Endothelial cell (in vitro differentiated cells): ENCODE data around the gene FCRL5. TPM values are rescaled to one million over a fixed set of nuclear protein-coding genes. Genes with fewer than 3 reads are reported as not detected.

Experiments used
- DNase-seq: peaks from one replicate; pipeline ENCODE4 v3.0.0; 2021; ENCODE audit warnings: low spot score
- H3K27ac Mint-ChIP-seq: one replicate; pipeline ENCODE4 v1.8.0; 2021; ENCODE audit warnings: mixed read lengths, inconsistent platforms; ENCODE audit not compliant: unreplicated experiment
- H3K27me3 Mint-ChIP-seq: one replicate; pipeline ENCODE4 v1.8.0; 2021; ENCODE audit warnings: mild to moderate bottlenecking, moderate library complexity, mixed read lengths, inconsistent platforms; ENCODE audit not compliant: unreplicated experiment
- H3K36me3 Mint-ChIP-seq: one replicate; pipeline ENCODE4 v1.8.0; 2021; ENCODE audit warnings: mild to moderate bottlenecking, low read depth, mixed read lengths, inconsistent platforms; ENCODE audit not compliant: unreplicated experiment
- H3K4me1 Mint-ChIP-seq: one replicate; pipeline ENCODE4 v1.8.0; 2021; ENCODE audit warnings: mild to moderate bottlenecking, mixed read lengths, inconsistent platforms; ENCODE audit not compliant: unreplicated experiment
- H3K4me3 Mint-ChIP-seq: one replicate; pipeline ENCODE4 v1.8.0; 2021; ENCODE audit warnings: mild to moderate bottlenecking, mixed read lengths, inconsistent platforms; ENCODE audit not compliant: unreplicated experiment
- H3K9me3 Mint-ChIP-seq: one replicate; pipeline ENCODE4 v1.8.0; 2021; ENCODE audit warnings: mixed read lengths, inconsistent platforms; ENCODE audit not compliant: unreplicated experiment
- CTCF ChIP-seq: fragments of 200-600 bp; sonication (generic); IDR thresholded peaks from one replicate; pipeline ENCODE4 v1.5.0; 2021; ENCODE audit warnings: antibody characterized with exemption; ENCODE audit not compliant: unreplicated experiment
- total RNA-seq: library from RNA; stranded (reverse); fragmentation: NEBNext Ultra II Directional; extraction: Animal tissue kit (Norgen Biotek cat#: 25700); gene quantifications from one replicate; pipeline ENCODE4 v1.2.1, GENCODE V29; 2021; ENCODE audit not compliant: unreplicated experiment

FCRL5 gene
- total RNA-seq, 1 donor from 2014 or later = not detected

GRCh38 chr1:157485793-157486192, 66.5 kb downstream of the FCRL5 start:
- peaks cover 2% of the 10 kb centered on the region for H3K4me1 Mint-ChIP-seq
- TF ChIP-seq CTCF = no peak
- H3K4me3 Mint-ChIP-seq = no peak overlapping the region
- no peak overlapping the region for H3K27ac Mint-ChIP-seq
- H3K9me3 Mint-ChIP-seq = no peaks in the 10 kb centered on the region
- no peak for DNase-seq
- H3K27me3 Mint-ChIP-seq = peaks cover 3% of the 10 kb centered on the region
- no peaks in the 10 kb centered on the region for H3K36me3 Mint-ChIP-seq

GRCh38 chr1:157484573-157484972, 67.7 kb downstream of the FCRL5 start:
- Mint-ChIP-seq H3K4me1 (peaks cover 2% of the 10 kb centered on the region), H3K27me3 (peaks cover 3% of the 10 kb centered on the region)

GRCh38 chr1:157483635-157484034, 68.7 kb downstream of the FCRL5 start:
- H3K4me1 Mint-ChIP-seq = peaks cover 2% of the 10 kb centered on the region
- no peaks in the 10 kb centered on the region for H3K9me3 Mint-ChIP-seq
- H3K36me3 Mint-ChIP-seq = peaks cover 6% of the 10 kb centered on the region
- no peak overlapping the region for H3K4me3 Mint-ChIP-seq
- no peak overlapping the region for H3K27ac Mint-ChIP-seq
- DNase-seq = no peak
- TF ChIP-seq CTCF = no peak
- peaks cover 3% of the 10 kb centered on the region for H3K27me3 Mint-ChIP-seq

More at GRCh38 chr1:157484573-157484972, 67.7 kb downstream of the FCRL5 start:
- Mint-ChIP-seq H3K4me3 (no peak overlapping the region), H3K27ac (no peak overlapping the region), H3K9me3 (no peaks in the 10 kb centered on the region), H3K36me3 (no peaks in the 10 kb centered on the region)
- TF ChIP-seq CTCF = no peak
- no peak for DNase-seq

- Mint-ChIP-seq H3K4me1 (peaks cover 2% of the 10 kb centered on the region), H3K27me3 (peaks cover 2% of the 10 kb centered on the region), H3K9me3 (no peaks in the 10 kb centered on the region), H3K4me3 (no peak overlapping the region), H3K36me3 (peaks cover 12% of the 10 kb centered on the region), H3K27ac (no peak overlapping the region)
- no peak for DNase-seq
- no peak for TF ChIP-seq CTCF
Measured at GRCh38 chr1:157482717-157483116, 69.6 kb downstream of the FCRL5 start.

GRCh38 chr1:157482174-157482573, 70.1 kb downstream of the FCRL5 start:
- Mint-ChIP-seq H3K36me3 (peaks cover 12% of the 10 kb centered on the region), H3K27ac (no peak overlapping the region), H3K27me3 (peaks cover 2% of the 10 kb centered on the region), H3K9me3 (peaks cover 3% of the 10 kb centered on the region), H3K4me1 (no peaks in the 10 kb centered on the region), H3K4me3 (no peak overlapping the region)
- no peak for DNase-seq
- no peak for TF ChIP-seq CTCF
